Measurements from ENCODE around the gene APEX2.

DNA sequence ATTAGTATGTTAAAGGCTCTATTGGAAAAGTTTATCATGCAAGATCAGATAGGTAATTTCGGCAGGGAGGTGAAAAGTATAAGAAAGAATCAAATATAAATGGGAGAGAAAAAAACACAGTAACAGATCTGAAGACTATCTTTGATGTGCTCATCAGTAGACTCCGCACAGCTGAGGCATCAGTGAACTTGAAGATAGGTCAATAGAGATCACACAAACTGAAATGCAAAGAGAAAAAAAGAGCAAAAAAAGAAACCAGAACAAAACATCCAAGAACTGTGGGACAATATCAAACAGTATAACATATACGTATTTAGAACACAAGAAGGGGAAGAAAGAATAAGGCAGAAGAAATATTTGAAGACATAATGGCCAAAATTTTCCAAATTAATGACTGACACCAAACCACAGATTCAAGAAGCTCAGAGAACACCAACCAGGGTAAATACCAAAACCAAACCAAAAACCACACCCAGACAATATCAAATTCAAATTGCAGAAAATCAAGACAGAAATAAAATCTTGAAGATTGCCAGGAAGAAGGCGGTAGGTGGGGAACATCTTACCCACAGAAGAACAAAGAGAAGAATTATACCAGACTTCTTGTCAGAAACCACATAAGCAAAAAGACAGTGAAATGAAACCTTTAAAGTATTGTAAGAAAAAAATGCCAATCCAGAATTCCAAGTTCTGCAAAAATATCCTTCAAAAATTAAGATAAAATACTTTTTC, 35.2 kb upstream of the APEX2 start:
- no peak for TF ChIP-seq YY1 (IDR thresholded peaks at IDR 0.05; ENCODE audit: insufficient read depth, insufficient read length)
- TF ChIP-seq ZNF274 (IDR thresholded peaks at IDR 0.05; ENCODE audit: low read depth, low read length): no peak
- no peak for TF ChIP-seq SUZ12 (IDR thresholded peaks at IDR 0.05; ENCODE audit: extremely low read depth, insufficient read depth, insufficient read length)
